ENCODE measurements around the gene PCED1B. TPM values are rescaled to one million over a fixed set of nuclear protein-coding genes. Genes with fewer than 3 reads are reported as not detected.

PCED1B gene
- total RNA-seq, 1 donor from 2014 or later, result 1.0 TPM

- Histone ChIP-seq H3K4me3 (ENCODE audit: low read length in 3 of 3) (no peak overlapping the region), H3K27me3 (ENCODE audit: control insufficient read depth in 3 of 3, insufficient read depth in 3 of 3, low read length in 3 of 3) (no peaks in the 10 kb centered on the region), H3K36me3 (ENCODE audit: control insufficient read depth in 3 of 3, insufficient read depth in 3 of 3, low read length in 3 of 3) (no peaks in the 10 kb centered on the region), H3K4me1 (ENCODE audit: control insufficient read depth in 3 of 3, insufficient read depth in 3 of 3, low read length in 3 of 3) (no peaks in the 10 kb centered on the region), H3K27ac (ENCODE audit: low read depth, low read length) (no peak overlapping the region), H3K9ac (ENCODE audit: low read depth in 1 of 3, low read length in 3 of 3) (no peak overlapping the region), H3K9me3 (ENCODE audit: control insufficient read depth in 3 of 3, low read length in 3 of 3) (peaks cover 0 to 2% (median 0%) of the 10 kb centered on the region in 3 donors)
Measured at GRCh38 chr12:47135578-47135977, 56.2 kb downstream of the PCED1B start.

GRCh38 chr12:47139000-47139681, 59.7 kb downstream of the PCED1B start:
- H3K4me1 ChIP-seq (ENCODE audit: control insufficient read depth in 3 of 3, insufficient read depth in 3 of 3, low read length in 3 of 3), result no peaks in the 10 kb centered on the region
- H3K27ac ChIP-seq (ENCODE audit: low read depth, low read length), result no peak overlapping the region
- H3K4me3 ChIP-seq (ENCODE audit: low read length in 3 of 3), result no peak overlapping the region
- H3K9me3 ChIP-seq (ENCODE audit: control insufficient read depth in 3 of 3, low read length in 3 of 3), result peaks cover 0 to 2% (median 2%) of the 10 kb centered on the region in 3 donors
- no peaks in the 10 kb centered on the region for H3K36me3 ChIP-seq (ENCODE audit: control insufficient read depth in 3 of 3, insufficient read depth in 3 of 3, low read length in 3 of 3)
- H3K9ac ChIP-seq (ENCODE audit: low read depth in 1 of 3, low read length in 3 of 3), result no peak overlapping the region
- H3K27me3 ChIP-seq (ENCODE audit: control insufficient read depth in 3 of 3, insufficient read depth in 3 of 3, low read length in 3 of 3), result no peaks in the 10 kb centered on the region

DNA sequence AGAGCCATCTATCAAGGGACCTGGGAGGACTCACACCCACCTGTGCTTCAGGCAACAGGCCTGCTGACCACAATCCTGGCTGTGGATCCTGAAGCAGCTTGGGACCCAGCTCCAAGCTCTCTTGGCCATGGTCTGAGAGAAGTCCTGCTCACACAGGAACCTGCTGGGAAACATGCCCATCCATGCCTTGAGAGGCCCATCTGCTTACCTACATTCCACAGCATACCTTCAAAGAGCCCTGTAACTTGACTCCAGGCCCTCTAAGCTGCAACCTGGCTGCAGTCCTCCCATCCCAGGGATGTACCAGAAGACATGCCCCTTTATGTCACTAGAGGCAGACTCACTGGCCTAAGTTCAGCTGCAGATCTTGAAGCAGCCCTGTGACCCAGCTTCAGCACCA, 62.0 kb downstream of the PCED1B start:
- Histone ChIP-seq H3K4me3 (ENCODE audit: low read length in 3 of 3) (no peak overlapping the region), H3K9ac (ENCODE audit: low read depth in 1 of 3, low read length in 3 of 3) (no peak overlapping the region), H3K9me3 (ENCODE audit: control insufficient read depth in 3 of 3, low read length in 3 of 3) (peaks cover 0 to 2% (median 2%) of the 10 kb centered on the region in 3 donors), H3K4me1 (ENCODE audit: control insufficient read depth in 3 of 3, insufficient read depth in 3 of 3, low read length in 3 of 3) (no peaks in the 10 kb centered on the region), H3K27ac (ENCODE audit: low read depth, low read length) (no peak overlapping the region), H3K36me3 (ENCODE audit: control insufficient read depth in 3 of 3, insufficient read depth in 3 of 3, low read length in 3 of 3) (no peaks in the 10 kb centered on the region), H3K27me3 (ENCODE audit: control insufficient read depth in 3 of 3, insufficient read depth in 3 of 3, low read length in 3 of 3) (no peaks in the 10 kb centered on the region)

DNA sequence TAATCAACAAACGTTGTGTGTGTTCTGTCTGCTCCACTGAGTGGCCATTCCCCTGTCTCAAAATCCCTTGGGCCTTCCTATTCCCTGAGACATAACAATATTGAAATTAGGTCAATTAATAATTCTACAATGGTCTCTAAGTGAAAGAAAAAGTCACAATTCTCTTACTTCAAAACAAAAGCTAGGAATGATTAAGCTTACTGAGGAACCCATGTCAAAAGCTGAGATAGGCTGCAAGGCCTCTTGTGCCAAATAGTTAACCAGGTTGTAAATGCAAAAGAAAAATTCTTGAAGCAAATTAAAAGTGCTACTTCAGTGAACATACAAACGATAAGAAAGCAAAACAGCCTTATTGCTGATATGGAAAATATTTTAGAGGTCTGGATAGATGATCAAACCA, 65.3 kb downstream of the PCED1B start:
- no peak overlapping the region for H3K9ac ChIP-seq (ENCODE audit: low read depth in 1 of 3, low read length in 3 of 3)
- no peaks in the 10 kb centered on the region for H3K27me3 ChIP-seq (ENCODE audit: control insufficient read depth in 3 of 3, insufficient read depth in 3 of 3, low read length in 3 of 3)
- no peak overlapping the region for H3K4me3 ChIP-seq (ENCODE audit: low read length in 3 of 3)
- no peaks in the 10 kb centered on the region for H3K36me3 ChIP-seq (ENCODE audit: control insufficient read depth in 3 of 3, insufficient read depth in 3 of 3, low read length in 3 of 3)
- H3K27ac ChIP-seq (ENCODE audit: low read depth, low read length), result no peak overlapping the region
- H3K9me3 ChIP-seq (ENCODE audit: control insufficient read depth in 3 of 3, low read length in 3 of 3), result peaks cover 0 to 2% (median 0%) of the 10 kb centered on the region in 3 donors
- H3K4me1 ChIP-seq (ENCODE audit: control insufficient read depth in 3 of 3, insufficient read depth in 3 of 3, low read length in 3 of 3), result no peaks in the 10 kb centered on the region

DNA sequence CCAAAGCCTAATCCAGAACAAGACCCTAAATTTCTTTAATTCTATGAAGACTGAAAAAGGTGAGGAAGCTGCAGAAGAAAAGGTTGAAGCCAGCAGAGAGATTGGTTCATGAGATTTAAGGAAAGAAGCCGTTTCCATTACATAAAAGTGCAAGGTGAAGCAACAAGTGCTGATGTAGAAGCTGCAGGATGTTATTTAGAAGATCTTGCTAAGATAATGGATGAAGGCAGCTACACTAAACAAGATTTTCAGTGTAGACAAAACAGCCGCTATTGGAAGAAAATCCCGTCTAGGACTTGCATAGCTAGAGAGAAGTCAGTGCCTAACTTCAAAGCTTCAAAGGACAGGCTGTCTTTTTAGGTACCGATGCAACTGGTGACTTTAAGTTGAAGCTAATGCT, 65.8 kb downstream of the PCED1B start:
- no peaks in the 10 kb centered on the region for H3K27me3 ChIP-seq (ENCODE audit: control insufficient read depth in 3 of 3, insufficient read depth in 3 of 3, low read length in 3 of 3)
- peaks cover 0 to 2% (median 0%) of the 10 kb centered on the region in 3 donors for H3K9me3 ChIP-seq (ENCODE audit: control insufficient read depth in 3 of 3, low read length in 3 of 3)
- H3K4me1 ChIP-seq (ENCODE audit: control insufficient read depth in 3 of 3, insufficient read depth in 3 of 3, low read length in 3 of 3), result no peaks in the 10 kb centered on the region
- H3K9ac ChIP-seq (ENCODE audit: low read depth in 1 of 3, low read length in 3 of 3), result no peak overlapping the region
- H3K27ac ChIP-seq (ENCODE audit: low read depth, low read length), result no peak overlapping the region
- no peak overlapping the region for H3K4me3 ChIP-seq (ENCODE audit: low read length in 3 of 3)
- H3K36me3 ChIP-seq (ENCODE audit: control insufficient read depth in 3 of 3, insufficient read depth in 3 of 3, low read length in 3 of 3), result no peaks in the 10 kb centered on the region

DNA sequence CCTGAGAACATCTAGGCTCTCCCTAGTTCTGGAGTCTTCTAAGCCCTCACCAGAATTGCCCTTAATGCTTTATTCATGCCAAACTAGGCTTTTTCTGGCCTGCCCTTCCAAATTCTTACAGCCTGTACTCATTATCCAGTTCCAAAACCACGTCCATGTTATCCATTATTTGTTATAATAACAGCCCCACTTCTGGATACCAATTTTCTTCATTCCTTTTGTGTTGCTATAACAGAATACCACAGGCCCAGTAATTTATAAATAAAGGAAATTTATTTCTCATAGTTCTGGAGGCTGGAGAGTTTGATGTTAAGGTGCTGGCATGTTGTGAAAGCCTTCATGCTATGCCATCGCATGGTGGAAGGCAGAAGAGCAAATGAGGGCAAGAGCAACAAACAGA, 68.3 kb downstream of the PCED1B start:
- Histone ChIP-seq H3K27me3 (ENCODE audit: control insufficient read depth in 3 of 3, insufficient read depth in 3 of 3, low read length in 3 of 3) (no peaks in the 10 kb centered on the region), H3K36me3 (ENCODE audit: control insufficient read depth in 3 of 3, insufficient read depth in 3 of 3, low read length in 3 of 3) (no peaks in the 10 kb centered on the region), H3K27ac (ENCODE audit: low read depth, low read length) (no peak overlapping the region), H3K9me3 (ENCODE audit: control insufficient read depth in 3 of 3, low read length in 3 of 3) (peaks cover 0 to 2% (median 0%) of the 10 kb centered on the region in 3 donors), H3K9ac (ENCODE audit: low read depth in 1 of 3, low read length in 3 of 3) (no peak overlapping the region), H3K4me1 (ENCODE audit: control insufficient read depth in 3 of 3, insufficient read depth in 3 of 3, low read length in 3 of 3) (no peaks in the 10 kb centered on the region), H3K4me3 (ENCODE audit: low read length in 3 of 3) (no peak overlapping the region)

DNA sequence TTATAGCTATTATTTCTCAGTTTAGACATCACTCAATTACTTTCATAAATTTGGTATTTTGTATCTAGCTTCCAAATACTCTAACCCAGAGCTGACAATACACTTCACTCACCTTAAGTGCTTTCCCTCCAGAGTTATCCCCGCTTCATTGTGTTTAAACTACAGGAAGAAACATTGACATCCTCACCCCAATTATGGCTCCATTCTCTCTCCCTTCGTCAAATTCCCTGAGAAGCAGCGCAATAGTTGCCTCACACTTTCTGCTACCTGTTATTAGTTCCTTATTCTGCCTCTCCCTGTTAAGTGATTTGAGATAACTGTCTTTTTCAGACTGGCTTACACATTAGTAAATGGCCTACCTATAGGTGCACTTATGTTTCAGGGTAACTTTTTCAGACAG, 69.7 kb downstream of the PCED1B start:
- Histone ChIP-seq H3K27ac (ENCODE audit: low read depth, low read length) (no peak overlapping the region), H3K4me1 (ENCODE audit: control insufficient read depth in 3 of 3, insufficient read depth in 3 of 3, low read length in 3 of 3) (no peaks in the 10 kb centered on the region), H3K9ac (ENCODE audit: low read depth in 1 of 3, low read length in 3 of 3) (no peak overlapping the region), H3K27me3 (ENCODE audit: control insufficient read depth in 3 of 3, insufficient read depth in 3 of 3, low read length in 3 of 3) (no peaks in the 10 kb centered on the region), H3K36me3 (ENCODE audit: control insufficient read depth in 3 of 3, insufficient read depth in 3 of 3, low read length in 3 of 3) (no peaks in the 10 kb centered on the region), H3K4me3 (ENCODE audit: low read length in 3 of 3) (no peak overlapping the region), H3K9me3 (ENCODE audit: control insufficient read depth in 3 of 3, low read length in 3 of 3) (no peaks in the 10 kb centered on the region)

DNA sequence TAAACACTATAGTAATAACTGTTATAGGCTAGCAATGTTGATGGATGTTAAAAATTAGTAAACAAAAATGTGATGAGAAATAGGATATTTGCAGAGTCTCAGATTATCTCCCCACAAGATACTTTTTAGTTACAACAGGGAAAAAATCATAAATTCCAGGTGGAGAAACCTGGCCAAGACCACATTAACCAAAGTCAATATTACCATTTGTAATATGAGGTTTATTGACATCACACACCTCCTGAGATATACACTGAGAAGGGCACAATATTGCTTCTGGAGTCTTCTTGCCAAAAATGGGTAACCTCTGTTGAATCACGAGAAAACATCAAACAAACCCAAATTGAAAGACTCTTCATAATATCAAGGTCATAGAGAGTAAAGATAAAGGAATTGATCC, 72.7 kb downstream of the PCED1B start:
- no peaks in the 10 kb centered on the region for H3K36me3 ChIP-seq (ENCODE audit: control insufficient read depth in 3 of 3, insufficient read depth in 3 of 3, low read length in 3 of 3)
- peaks cover 0 to 4% (median 0%) of the 10 kb centered on the region in 3 donors for H3K4me1 ChIP-seq (ENCODE audit: control insufficient read depth in 3 of 3, insufficient read depth in 3 of 3, low read length in 3 of 3)
- no peak overlapping the region for H3K4me3 ChIP-seq (ENCODE audit: low read length in 3 of 3)
- H3K9ac ChIP-seq (ENCODE audit: low read depth in 1 of 3, low read length in 3 of 3), result no peak overlapping the region
- no peaks in the 10 kb centered on the region for H3K27me3 ChIP-seq (ENCODE audit: control insufficient read depth in 3 of 3, insufficient read depth in 3 of 3, low read length in 3 of 3)
- no peaks in the 10 kb centered on the region for H3K9me3 ChIP-seq (ENCODE audit: control insufficient read depth in 3 of 3, low read length in 3 of 3)
- H3K27ac ChIP-seq (ENCODE audit: low read depth, low read length), result no peak overlapping the region

DNA sequence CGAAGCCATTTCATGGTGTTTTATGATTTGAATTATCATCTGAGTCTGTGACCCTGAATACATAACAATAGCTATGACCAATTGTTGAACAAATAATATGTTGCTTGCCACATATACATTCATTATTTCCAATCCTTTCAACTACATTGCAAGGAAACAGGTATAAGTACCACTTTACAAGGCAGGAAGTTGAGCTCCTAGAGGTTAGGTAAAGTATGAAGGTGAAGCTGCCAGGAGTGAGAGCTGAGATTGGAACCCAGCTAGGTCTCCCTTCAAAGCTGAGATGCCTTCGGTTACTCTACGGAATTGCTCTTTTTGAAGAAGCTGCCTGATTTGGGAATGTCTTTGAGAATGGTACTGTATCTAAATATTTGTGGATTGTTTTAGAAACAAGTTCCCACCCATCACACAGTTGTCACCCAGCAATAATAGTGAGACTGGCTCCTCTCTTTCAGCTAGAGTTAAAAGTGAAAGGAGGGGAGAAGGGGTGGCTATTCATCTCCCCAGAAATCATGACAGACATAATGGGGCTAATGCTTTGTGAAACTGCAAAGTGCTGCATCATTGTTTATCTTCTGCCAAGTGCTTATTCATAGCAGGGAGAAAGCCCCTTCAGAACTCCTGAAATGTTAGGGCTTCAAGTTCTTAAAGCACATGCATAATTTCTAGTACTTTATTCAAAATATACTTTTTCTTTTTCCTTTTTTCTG, 76.2 kb downstream of the PCED1B start:
- Histone ChIP-seq H3K36me3 (ENCODE audit: control insufficient read depth in 3 of 3, insufficient read depth in 3 of 3, low read length in 3 of 3) (no peaks in the 10 kb centered on the region), H3K4me1 (ENCODE audit: control insufficient read depth in 3 of 3, insufficient read depth in 3 of 3, low read length in 3 of 3) (peaks cover 0 to 4% (median 0%) of the 10 kb centered on the region in 3 donors), H3K9ac (ENCODE audit: low read depth in 1 of 3, low read length in 3 of 3) (no peak overlapping the region), H3K27ac (ENCODE audit: low read depth, low read length) (no peak overlapping the region), H3K9me3 (ENCODE audit: control insufficient read depth in 3 of 3, low read length in 3 of 3) (peaks cover 0 to 2% (median 0%) of the 10 kb centered on the region in 3 donors), H3K27me3 (ENCODE audit: control insufficient read depth in 3 of 3, insufficient read depth in 3 of 3, low read length in 3 of 3) (no peaks in the 10 kb centered on the region), H3K4me3 (ENCODE audit: low read length in 3 of 3) (no peak overlapping the region)

- Histone ChIP-seq H3K27me3 (ENCODE audit: control insufficient read depth in 3 of 3, insufficient read depth in 3 of 3, low read length in 3 of 3) (no peaks in the 10 kb centered on the region), H3K4me3 (ENCODE audit: low read length in 3 of 3) (no peak overlapping the region), H3K9ac (ENCODE audit: low read depth in 1 of 3, low read length in 3 of 3) (no peak overlapping the region), H3K27ac (ENCODE audit: low read depth, low read length) (no peak overlapping the region), H3K9me3 (ENCODE audit: control insufficient read depth in 3 of 3, low read length in 3 of 3) (peaks cover 0 to 2% (median 0%) of the 10 kb centered on the region in 3 donors), H3K4me1 (ENCODE audit: control insufficient read depth in 3 of 3, insufficient read depth in 3 of 3, low read length in 3 of 3) (peaks cover 0 to 4% (median 0%) of the 10 kb centered on the region in 3 donors), H3K36me3 (ENCODE audit: control insufficient read depth in 3 of 3, insufficient read depth in 3 of 3, low read length in 3 of 3) (no peaks in the 10 kb centered on the region)
Measured at GRCh38 chr12:47156167-47156736, 76.8 kb downstream of the PCED1B start.

Measured in skeletal muscle tissue (tissue), 4 donors.